Activated gamma-delta T cell treated with Interleukin-2 at 50 U/mL for 16 hours (primary cell): ENCODE data around the gene MEOX2.

Experiments used
- DNase-seq: peaks from one replicate; pipeline ENCODE4 v3.0.0-alpha.2; 2020

MEOX2 gene

GRCh38 chr7:15607529-15608210 is 78.8 kb downstream of the MEOX2 start:
- DNase-seq, result no peak

DNA sequence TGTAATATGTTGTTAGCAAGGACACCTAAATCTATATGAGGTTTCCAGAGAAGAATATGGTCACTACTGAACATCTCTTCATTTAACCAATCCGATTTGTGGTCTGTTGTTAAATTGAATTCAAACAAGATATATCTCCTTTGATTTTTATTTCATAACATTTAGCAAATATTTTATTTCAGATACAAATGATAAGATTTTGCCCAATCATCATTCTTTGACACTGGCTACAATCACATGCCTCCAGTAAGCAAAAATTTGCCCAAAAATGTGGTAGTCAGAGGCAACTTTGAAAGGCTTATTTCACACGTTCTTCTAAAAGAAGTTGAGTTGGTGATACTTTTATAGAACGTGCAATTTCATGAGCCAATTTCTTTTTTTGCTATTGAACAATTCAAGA is 79.9 kb downstream of the MEOX2 start:
- DNase-seq, result no peak

GRCh38 chr7:15604166-15604565 is 82.3 kb downstream of the MEOX2 start:
- DNase-seq, result no peak

DNA sequence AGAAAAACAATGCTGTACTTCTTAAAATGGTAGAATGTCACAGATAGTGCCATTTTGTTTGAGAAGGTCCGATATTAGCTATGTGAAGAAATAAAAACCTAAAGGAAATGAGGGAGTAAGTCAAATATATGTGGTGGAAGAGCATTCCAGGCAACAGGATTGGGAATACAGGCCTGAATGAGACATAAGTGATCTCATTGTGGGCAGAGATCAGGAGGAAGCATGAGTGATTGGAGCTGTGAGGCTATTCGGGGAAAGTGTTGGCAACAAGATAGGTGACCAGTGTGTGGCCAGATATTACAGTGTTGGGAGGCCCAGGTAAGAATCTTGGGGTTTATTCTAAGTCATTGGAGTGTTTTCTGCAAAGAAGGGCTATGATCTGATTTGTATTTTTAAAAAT is 83.4 kb downstream of the MEOX2 start:
- no peak for DNase-seq

- DNase-seq, result no peak
Measured at GRCh38 chr7:15602236-15602635, 84.2 kb downstream of the MEOX2 start.

- DNase-seq, result no peak
Measured at GRCh38 chr7:15601175-15601574, 85.3 kb downstream of the MEOX2 start.

DNA sequence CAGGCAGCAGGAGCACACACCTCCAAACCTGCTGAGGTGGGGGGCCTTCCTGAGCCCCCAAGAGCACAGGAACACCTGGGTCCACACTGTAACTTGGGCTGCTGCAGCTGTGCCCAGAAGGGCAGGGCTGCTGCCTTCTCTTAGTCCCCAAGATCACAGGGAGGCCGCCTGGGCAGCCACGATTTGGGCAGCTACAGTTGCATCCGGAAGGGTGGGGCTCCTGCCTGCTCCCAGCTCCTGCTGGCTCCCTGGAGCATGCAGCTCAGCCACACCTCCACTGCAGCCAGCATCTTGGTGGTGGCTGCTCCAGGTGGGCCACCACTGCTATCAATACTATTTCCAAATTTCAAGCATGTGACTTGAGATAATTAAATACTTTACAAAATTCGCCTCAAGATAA is 86.2 kb downstream of the MEOX2 start:
- no peak for DNase-seq

- no peak for DNase-seq
Measured at GRCh38 chr7:15594461-15594860, 92.0 kb downstream of the MEOX2 start.

- no peak for DNase-seq
Measured at GRCh38 chr7:15593382-15593781, 93.1 kb downstream of the MEOX2 start.

GRCh38 chr7:15586266-15586665 is 100.2 kb downstream of the MEOX2 start:
- DNase-seq, result no peak

- DNase-seq, result no peak
Measured at GRCh38 chr7:15584575-15584974, 101.9 kb downstream of the MEOX2 start.

DNA sequence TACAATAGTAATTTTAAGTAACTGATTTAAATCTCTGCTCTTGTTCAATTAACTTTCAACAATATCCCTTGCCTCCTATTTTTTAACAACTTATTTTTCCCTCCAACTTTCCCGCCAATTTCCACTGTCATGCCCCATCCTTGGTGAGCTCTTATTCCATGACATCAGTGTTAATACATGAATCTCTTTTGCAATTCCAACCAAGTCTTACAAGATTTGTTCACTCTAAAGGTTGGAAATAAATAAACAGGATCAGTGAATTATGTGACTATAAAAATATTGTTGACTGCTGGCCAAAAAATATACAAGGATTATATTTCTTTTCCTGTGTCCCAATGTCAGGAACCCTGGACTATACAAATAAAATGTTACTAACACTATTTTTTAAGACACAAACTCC is 103.7 kb downstream of the MEOX2 start:
- DNase-seq, result no peak

GRCh38 chr7:15581352-15581951 is 105.0 kb downstream of the MEOX2 start:
- DNase-seq, result no peak

DNA sequence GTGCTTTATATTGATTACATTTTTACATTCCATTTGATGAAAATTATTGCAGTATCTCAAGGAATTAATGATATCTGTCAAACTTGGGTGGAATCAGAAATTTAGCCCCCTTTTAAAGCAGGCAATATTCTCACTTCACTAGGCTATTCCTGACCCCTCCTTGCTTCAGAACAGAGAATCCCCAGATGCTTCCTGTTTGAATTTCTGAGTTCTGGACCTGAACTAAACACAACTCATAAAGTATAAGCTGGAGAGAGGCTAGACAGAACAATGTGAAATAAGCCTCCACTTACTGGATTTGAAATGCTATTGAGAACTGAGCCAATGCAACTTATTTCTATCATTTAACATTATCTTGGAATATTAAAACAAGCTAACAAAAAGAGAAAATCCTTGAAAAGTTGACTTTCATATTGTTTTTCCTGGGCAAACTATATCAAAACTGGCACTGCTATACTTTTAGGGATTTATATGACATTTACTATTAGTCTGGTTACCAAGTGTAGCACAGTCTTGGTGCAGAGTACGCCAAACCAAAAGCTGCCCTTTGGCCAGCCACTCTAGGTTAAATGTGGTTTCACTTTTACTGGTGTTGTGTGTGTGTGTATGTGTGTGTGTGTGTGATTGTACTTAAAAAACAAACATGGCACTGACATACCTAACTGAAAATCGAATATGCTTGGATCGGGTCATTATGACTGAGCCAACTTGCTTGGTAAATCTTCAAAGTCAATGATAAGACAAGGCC is 105.7 kb downstream of the MEOX2 start:
- DNase-seq, result no peak

- no peak for DNase-seq
Measured at GRCh38 chr7:15577600-15577999, 108.9 kb downstream of the MEOX2 start.

DNA sequence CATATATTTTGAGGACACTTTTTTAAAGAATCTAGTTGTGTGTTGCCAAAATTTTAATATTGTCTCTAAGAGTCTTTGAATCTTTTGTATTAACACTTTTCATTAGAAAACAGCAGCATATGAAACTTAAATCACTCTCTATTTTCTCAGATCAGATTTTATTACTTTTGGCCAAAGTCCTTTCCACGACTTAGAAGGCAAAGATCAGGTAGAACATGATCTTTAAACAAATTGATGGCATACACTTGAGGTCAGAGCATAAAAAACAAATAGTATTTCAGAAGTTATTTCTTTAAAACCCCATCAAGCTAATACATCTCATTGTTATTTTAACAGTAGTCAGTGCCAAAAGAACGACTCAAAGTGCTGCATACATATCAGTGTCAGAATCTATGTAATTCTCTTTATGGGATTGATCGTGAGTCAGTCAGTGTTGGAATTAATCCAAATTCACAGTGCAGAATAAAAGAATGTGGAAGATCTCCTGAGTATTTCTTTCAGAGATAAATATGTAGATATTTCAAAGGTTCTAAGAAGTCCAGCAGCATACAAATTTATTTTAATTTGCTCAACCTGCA is 115.1 kb downstream of the MEOX2 start:
- DNase-seq, result no peak

GRCh38 chr7:15567652-15568051 is 118.8 kb downstream of the MEOX2 start:
- DNase-seq, result no peak

DNA sequence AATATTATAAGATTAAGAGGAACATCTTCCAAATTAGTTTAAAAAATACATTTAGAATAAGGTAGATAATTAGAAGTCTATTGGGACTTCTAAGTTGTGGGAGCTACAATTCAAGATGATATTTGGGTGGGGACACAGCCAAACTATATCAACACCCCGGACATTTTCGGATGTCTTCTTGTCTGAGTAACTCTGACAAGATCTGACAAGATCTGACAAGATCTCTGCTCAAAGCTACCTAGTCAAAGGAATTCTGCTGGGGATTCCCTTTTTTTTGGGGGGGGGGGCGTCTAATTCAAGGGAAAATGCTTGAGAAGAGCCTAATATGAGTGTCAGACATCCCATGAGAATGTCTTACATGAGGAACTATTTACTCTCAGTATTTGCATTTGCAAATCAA is 119.4 kb downstream of the MEOX2 start:
- DNase-seq, result no peak

DNA sequence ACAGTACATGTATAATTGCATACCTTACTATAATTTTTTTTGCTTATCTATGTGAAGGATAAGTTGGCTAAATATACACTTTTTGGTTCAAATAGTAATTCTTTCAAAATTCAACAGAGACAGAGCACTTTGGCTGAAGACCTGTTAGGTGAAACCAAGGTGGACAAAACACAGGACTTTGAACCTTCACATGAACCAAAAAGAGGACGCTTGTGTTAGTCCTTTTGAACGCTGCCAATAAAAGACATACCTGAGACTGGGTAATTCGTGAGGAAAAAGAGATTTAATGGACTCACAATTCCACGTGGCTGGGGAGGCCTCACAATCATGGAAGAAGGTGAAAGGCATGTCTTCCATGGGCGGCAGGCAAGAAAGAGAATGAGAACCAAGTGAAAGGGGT is 120.0 kb downstream of the MEOX2 start:
- no peak for DNase-seq

GRCh38 chr7:15561835-15562234 is 124.6 kb downstream of the MEOX2 start, which contains the start of gene AGMO:
Gene AGMO, minus strand, starts transcription at chr7:15562015.
- DNase-seq, result no peak
